ENCODE data around the gene LARP4B.

LARP4B gene

DNA sequence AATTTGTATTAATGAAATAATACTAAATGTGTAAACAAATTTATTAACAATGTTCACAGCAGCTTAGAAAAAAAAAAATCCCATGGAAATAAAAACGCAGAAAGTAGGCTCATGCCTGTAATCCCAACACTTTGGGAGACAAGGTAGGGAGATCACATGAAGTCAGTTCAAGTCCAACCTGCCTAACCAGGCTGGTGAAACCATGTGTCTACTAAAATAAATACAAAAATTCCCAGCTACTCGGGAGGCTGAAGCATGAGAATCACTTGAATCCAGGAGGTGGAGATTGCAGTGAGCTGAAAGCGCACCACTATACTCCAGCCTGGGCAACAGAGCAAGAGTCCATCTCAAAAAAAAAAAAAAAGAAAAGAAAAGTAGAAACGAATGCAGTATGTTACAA, 36.2 kb downstream of the LARP4B start:
- FAIRE-seq, result no peak
- no peak for TF ChIP-seq POLR2A (IDR thresholded peaks at IDR 0.05; ENCODE audit: low read depth, low read length)
- DNase-seq (ENCODE audit: insufficient read length, low spot score), result no peak

DNA sequence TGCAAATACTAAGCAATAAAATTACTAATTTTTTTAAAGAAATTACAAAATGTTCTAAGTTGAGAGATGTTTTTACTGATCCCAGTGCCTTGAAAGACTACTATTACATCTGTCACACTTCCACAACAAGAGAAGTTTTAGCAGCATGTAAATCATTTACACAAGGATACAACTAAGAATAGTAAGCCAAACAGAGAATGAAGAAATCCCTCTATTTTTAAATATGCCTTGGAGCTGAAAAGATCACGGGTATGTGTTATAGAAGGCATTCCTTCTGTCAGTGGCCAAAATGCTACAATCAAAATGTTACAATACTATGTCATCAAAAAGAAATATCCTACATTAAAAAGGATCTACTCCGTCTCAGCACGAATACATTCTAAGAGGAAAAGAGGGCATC, 52.6 kb downstream of the LARP4B start:
- TF ChIP-seq POLR2A (IDR thresholded peaks at IDR 0.05; ENCODE audit: low read depth, low read length), result no peak
- no peak for DNase-seq (ENCODE audit: insufficient read length, low spot score)
- FAIRE-seq, result no peak

DNA sequence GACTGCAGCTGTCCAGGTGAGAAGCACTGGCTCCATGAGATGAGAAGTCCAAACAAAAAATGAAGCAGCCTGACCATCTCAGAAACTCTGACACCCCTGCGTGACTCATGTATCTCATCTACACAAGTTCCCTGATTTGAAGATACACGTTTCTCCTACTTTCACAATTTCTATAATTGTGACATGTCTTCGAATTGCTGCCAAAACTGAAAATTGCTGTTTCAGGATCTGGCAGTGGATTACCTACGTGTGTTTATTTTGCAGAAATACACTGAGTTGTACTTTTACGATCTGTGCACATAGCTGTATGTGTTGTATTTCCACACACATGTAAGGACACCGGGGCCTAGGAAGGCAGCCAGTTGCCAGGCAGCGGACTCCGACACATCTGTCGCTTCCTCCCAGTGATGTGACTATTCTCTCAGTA, 53.2 kb downstream of the LARP4B start:
- no peak for FAIRE-seq
- no peak for TF ChIP-seq POLR2A (IDR thresholded peaks at IDR 0.05; ENCODE audit: low read depth, low read length)
- DNase-seq (ENCODE audit: insufficient read length, low spot score), result no peak

DNA sequence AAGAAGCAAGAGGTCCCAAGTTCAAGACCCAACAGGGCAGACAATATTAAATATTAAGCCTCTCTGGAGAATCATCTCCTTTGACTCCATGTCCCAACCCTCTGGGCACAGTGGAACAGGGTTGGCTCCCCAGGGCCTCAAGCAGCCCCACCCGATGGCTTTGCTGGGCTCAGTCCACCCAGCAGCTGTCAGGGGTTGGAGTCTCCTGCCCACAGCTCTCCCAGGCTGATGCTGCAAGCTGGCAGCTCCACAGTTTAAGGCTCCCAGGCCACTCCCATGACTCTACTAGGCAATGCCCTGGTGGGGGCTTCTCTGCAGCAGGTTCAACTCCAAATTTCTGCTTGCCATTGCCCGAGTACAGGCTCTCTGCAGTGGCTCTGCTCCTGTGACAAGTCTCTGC, 55.1 kb downstream of the LARP4B start:
- FAIRE-seq (no peak), DNase-seq (ENCODE audit: insufficient read length, low spot score) (no peak)
- no peak for TF ChIP-seq POLR2A (IDR thresholded peaks at IDR 0.05; ENCODE audit: low read depth, low read length)

DNA sequence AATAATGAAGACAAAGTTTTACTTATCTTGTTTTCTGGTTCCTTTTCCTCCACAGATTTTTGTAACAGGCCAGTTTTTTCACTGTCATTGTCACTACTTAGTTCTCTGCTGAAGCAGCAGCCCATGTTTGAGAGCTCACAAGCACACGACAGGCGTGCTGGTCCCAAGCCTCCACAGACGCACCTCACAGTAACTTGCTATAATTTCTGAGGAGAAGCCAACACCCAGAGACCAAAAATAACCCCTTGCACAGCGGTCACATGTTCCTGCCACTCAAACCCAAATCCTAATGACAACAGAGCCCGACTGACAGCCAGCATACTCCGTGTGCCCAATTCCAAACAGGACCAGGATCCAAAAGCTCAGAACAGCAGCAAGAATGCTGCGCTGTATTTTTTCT, 58.5 kb downstream of the LARP4B start:
- no peak for TF ChIP-seq POLR2A (IDR thresholded peaks at IDR 0.05; ENCODE audit: low read depth, low read length)
- FAIRE-seq, result no peak
- no peak for DNase-seq (ENCODE audit: insufficient read length, low spot score)

DNA sequence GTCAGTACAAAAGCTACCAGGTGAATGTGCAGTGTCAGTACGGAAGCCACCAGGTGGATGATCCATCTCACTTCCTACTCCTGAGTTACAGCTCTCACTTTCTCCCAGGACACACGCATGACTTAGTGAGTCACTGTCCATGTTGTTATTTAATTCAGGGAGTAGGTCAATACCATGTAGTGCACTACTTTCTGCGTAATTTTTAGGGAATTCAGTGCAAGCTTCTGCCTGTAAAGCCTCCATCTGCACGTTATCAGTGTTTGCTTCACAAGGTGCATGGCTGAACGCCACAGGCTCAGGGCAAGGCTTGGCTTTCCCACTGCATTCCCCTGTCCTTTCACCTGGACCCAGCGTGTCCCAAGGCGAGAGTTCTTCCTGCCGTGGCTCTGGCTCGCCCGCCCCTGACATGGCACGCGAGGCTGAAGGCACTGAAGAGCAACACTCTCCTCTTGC, 59.5 kb downstream of the LARP4B start:
- no peak for TF ChIP-seq POLR2A (IDR thresholded peaks at IDR 0.05; ENCODE audit: low read depth, low read length)
- DNase-seq (ENCODE audit: insufficient read length, low spot score) (no peak), FAIRE-seq (no peak)

DNA sequence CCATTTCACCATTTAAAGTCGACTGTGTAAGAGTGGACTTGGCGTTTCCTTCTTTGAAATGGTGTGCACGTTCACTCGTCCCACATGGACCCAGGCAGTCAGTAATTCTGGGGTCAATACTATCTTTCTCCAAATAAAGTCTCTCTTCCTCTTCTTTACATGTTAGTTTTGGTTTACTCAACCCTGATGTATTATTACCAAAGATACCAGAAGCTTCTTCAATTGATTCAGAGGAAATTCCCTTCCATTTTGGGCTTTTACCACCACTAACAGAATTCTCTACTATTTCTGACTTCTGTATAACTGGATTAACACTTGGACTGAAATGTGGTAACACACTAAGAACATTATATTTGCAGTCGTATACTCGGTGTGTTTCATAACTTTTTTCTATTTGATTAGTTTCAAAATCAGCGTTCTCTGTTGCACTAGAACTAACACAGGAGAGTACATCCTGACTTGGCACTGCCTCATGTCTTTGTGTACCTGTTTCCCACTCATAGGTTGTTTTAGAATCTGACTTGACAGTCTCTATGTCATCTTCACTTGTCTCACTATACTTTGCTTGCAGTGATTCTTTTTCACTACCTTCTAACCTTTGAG, 60.8 kb downstream of the LARP4B start:
- FAIRE-seq (no peak), DNase-seq (ENCODE audit: insufficient read length, low spot score) (no peak)
- TF ChIP-seq POLR2A (IDR thresholded peaks at IDR 0.05; ENCODE audit: low read depth, low read length), result no peak

DNA sequence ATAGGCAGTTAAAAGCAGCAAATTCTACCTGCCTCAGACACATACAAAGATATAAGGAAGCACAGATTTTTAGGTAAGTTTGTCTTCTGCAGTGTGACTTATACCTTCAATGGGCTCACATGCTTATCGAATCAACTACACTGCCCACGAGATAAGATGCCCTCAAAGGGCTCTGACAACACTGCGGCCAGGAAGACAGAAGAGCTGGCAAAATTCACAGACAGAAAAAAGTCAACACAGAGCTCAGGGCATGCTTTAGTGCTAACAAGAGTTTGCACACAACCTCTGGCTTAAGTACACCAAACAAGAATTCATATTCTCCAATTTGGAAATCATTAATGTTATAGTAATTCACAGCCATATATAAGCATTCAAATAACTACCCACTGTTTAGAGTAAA, 62.3 kb downstream of the LARP4B start:
- DNase-seq (ENCODE audit: insufficient read length, low spot score) (no peak), FAIRE-seq (no peak)
- no peak for TF ChIP-seq POLR2A (IDR thresholded peaks at IDR 0.05; ENCODE audit: low read depth, low read length)

DNA sequence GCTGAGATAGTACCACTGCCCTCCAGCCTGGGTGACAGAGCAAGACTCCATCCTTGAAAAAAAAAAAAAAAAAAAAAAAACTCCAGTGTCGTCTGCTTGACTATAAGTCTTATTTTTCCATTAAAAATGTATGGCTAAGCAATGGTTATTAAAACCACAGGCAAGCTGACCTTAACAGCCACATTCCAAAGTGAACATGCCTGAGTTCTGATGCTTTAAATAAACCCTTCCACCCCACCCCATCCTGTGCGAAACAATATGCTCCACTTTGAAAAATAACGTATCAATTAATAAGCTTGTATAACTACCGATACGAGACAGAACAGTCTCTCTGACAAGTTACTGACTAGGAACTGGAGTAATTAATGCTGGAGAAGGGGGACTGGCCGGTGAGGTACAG, 63.7 kb downstream of the LARP4B start:
- no peak for DNase-seq (ENCODE audit: insufficient read length, low spot score)
- FAIRE-seq, result no peak
- TF ChIP-seq POLR2A (IDR thresholded peaks at IDR 0.05; ENCODE audit: low read depth, low read length), result no peak

DNA sequence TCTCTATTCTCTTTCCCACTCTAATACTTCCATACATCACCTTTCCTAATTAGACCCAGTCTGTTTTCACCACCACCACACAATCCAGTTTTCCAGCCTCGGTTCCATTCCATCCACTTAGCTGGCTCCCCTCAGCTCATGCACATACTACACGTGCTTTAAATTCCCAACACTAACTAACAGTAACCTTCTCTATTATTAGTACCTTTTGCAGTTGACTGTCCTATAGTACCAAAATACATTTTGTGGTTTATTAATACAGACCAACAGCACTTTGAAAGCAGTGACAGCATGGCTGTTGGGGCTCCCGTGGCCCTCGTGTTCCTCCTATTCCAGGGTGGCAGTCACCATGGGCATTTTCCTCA, 64.9 kb downstream of the LARP4B start:
- FAIRE-seq, result no peak
- DNase-seq (ENCODE audit: insufficient read length, low spot score), result no peak
- no peak for TF ChIP-seq POLR2A (IDR thresholded peaks at IDR 0.05; ENCODE audit: low read depth, low read length)

DNA sequence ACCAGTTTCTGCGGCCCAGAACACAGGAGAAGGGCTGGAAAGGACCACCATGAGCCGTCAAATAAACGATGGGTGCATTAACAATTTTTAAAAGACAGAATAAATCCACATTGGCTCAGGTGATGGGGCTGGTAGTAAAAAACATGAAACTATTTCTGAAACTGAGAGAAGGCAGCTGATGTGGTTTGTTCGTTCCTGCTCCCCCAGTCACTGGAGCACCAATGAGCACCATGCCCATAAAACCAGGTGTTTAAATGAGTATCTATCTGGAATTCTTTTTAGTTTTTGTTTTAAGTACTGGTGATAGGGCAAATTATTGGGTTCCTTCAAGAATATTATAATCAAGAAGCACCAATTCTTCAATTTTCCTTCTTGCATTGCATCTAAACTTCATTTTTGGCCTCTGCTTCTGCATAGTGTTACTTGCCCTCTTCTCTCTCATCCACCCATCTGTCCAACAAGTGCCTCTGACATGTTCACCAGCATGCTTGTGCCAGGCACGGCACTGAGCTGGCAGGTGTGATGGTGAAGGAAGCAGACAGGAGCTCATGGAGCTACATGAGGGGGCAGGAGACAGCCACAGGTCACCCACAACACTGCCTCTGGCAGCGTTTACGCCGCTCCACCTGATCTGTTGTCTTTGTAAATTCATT, 65.5 kb downstream of the LARP4B start:
- no peak for TF ChIP-seq POLR2A (IDR thresholded peaks at IDR 0.05; ENCODE audit: low read depth, low read length)
- FAIRE-seq (no peak), DNase-seq (ENCODE audit: insufficient read length, low spot score) (no peak)

DNA sequence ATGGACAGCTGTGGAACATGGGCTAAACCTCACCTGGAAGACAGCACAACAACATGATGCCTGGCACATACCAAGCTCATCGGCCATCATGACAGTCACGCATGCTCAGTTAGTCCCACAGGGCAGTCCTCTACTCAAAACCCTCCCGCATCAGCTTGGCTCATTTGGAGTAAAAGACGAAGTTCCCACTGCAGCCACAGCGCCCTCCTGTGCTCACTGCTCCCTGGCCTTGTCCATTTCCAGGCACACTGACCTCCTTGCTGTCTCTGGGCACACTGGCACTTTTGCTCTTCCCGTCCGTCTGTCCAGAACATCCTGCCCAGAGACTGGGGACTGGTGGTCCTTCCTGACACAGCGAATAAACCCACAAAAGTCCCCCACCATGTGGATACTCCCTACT, 66.2 kb downstream of the LARP4B start:
- FAIRE-seq, result no peak
- no peak for DNase-seq (ENCODE audit: insufficient read length, low spot score)
- no peak for TF ChIP-seq POLR2A (IDR thresholded peaks at IDR 0.05; ENCODE audit: low read depth, low read length)

DNA sequence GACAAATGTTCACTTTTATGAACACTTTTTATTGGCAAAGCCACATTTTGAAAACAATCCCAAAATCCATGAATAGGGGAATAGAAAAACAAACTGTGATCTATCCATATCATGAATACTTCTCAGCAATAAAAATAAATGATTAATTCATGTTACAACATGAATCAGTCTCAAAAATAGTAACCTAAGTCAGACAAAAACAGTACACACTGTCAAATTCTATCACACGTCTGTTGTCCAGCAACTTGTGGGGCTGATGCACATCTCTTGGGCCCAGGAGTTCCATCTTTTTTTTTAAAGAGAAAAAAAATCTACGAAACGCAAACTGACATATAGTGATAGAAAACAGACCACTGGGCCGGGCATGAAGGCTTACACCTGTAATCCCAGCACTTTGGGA, 71.0 kb downstream of the LARP4B start:
- DNase-seq (ENCODE audit: insufficient read length, low spot score) (no peak), FAIRE-seq (no peak)
- no peak for TF ChIP-seq POLR2A (IDR thresholded peaks at IDR 0.05; ENCODE audit: low read depth, low read length)

DNA sequence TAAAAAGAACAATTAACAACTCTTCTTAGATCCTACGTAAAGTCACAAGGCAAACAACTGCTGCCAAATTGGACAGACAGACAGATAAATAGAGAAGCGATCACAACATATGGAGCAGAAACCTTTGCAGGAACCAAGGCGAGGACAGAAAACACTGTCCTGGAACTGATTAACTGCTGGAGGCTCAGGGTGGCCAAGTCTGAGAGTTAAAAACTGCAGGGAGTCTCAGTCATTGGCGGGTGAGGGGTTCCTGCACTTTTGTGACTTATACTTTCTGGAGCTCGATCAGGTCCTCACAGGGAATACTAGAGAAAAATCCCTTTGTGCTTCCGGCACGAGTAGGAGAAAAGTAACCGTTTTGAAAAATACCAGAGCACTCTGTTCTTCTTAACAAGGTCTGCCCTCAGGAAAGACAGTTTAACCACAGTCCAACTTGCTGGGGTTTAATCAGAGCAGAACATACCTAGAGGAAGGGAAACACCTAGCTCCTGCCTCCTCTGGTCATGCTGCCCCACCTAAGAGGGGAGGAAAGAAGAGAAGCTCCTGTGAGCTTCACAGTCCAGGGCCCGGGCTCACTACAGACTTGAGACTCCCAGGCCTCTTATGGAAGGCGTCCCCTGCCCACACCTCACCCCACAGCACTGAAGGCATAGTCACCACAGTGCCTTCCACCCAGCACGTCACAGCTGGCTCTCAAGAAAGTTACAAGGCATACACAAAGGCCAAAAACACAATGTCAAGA, 74.9 kb downstream of the LARP4B start:
- TF ChIP-seq POLR2A (IDR thresholded peaks at IDR 0.05; ENCODE audit: low read depth, low read length), result no peak
- DNase-seq (ENCODE audit: insufficient read length, low spot score), result no peak
- no peak for FAIRE-seq

DNA sequence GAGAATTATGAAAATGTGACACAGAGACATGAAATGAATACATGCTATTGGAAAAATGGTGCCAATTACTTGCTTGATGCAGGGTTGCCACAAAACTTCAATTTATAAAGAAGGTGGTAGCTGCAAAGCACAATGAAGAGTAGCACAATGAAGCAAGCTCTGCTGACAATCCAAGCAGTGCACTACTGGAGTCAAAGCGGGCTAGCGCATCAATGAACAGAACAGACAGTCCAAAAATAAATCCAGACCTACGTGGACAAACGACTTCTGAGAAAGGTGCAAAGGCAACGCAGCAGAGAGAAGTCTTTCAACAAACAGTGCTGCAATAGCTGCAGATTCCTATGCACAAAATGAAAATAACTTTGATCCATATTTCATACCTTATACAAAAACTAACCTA, 75.8 kb downstream of the LARP4B start:
- no peak for DNase-seq (ENCODE audit: insufficient read length, low spot score)

More for the DNA sequence above, 75.8 kb downstream of the LARP4B start:
- no peak for TF ChIP-seq POLR2A (IDR thresholded peaks at IDR 0.05; ENCODE audit: low read depth, low read length)
- no peak for FAIRE-seq
